H1 (cell line): ENCODE results near the gene PACSIN1. TPM values are rescaled to one million over a fixed set of nuclear protein-coding genes. Genes with fewer than 3 reads are reported as not detected.

ENCODE experiments used
- CTCF ChIA-PET: fragments of 300-600 bp; sonication (Branson Sonifier 250); formaldehyde crosslinking; loops from one replicate; lab custom pipeline; 2021; ENCODE audit not compliant: partially characterized antibody; lab: Charles Lee
- POLR2A ChIA-PET: fragments of 300-600 bp; sonication (Branson Sonifier 250); formaldehyde crosslinking; loops from one replicate; lab custom pipeline; 2021; ENCODE audit warnings: inconsistent platforms; ENCODE audit not compliant: partially characterized antibody; lab: Charles Lee
- DNase-seq, 2 experiments: peaks; one replicate each; pipeline versions ENCODE4 v3.0.0 to v3.0.0-alpha.2; 2010 to 2022; ENCODE audit warnings: low spot score in 2 of 2, low read depth in 1 of 2, mixed read lengths in 1 of 2
- FAIRE-seq: peaks from 2 replicates; lab custom pipeline; 2011; peaks lifted over from hg19 to GRCh38; lab: Jason Lieb, UNC
- H2AFZ ChIP-seq: 2 replicates; pipeline ENCODE4 v1.8.1; 2012; ENCODE audit warnings: low read length, inconsistent platforms
- H2AK5ac ChIP-seq: 2 replicates; pipeline ENCODE4 v1.6.1; 2013; ENCODE audit warnings: low read depth, low read length
- H2BK120ac ChIP-seq: replicated peaks from 2 replicates; pipeline ENCODE3; 2013; ENCODE audit warnings: low read depth, low read length, inconsistent platforms
- H2BK12ac ChIP-seq: 2 replicates; pipeline ENCODE4 v1.6.1; 2013; ENCODE audit warnings: low read depth, low read length
- H2BK15ac ChIP-seq: 2 replicates; pipeline ENCODE4 v1.6.1; 2013; ENCODE audit warnings: low read length
- H2BK20ac ChIP-seq: 2 replicates; pipeline ENCODE4 v1.6.1; 2013; ENCODE audit warnings: low read length
- H2BK5ac ChIP-seq: 2 replicates; pipeline ENCODE4 v1.6.1; 2013; ENCODE audit warnings: low read depth, low read length
- H3K14ac ChIP-seq: 2 replicates; pipeline ENCODE4 v1.6.1; 2013; ENCODE audit warnings: inconsistent platforms; ENCODE audit not compliant: insufficient read length
- H3K18ac ChIP-seq: 2 replicates; pipeline ENCODE4 v1.6.1; 2013; ENCODE audit warnings: low read length; ENCODE audit errors: extremely low read depth
- H3K23ac ChIP-seq: 2 replicates; pipeline ENCODE4 v1.6.1; 2013; ENCODE audit warnings: inconsistent platforms; ENCODE audit not compliant: insufficient read length
- H3K23me2 ChIP-seq: 2 replicates; pipeline ENCODE4 v1.6.1; 2013; ENCODE audit warnings: low read depth, low read length
- H3K27ac ChIP-seq: 2 replicates; pipeline ENCODE4 v1.6.1; 2011; ENCODE audit warnings: low read depth, low read length, inconsistent platforms
- H3K27me3 ChIP-seq, 4 experiments: replicated peaks in 1 of 4; 1 replicate in 1 of 4; 2 replicates in 3 of 4; pipeline versions ENCODE4 v1.6.1 to v1.8.1; 2011 to 2013; ENCODE audit warnings: low read length in 3 of 4, mild to moderate bottlenecking in 3 of 4, inconsistent platforms in 2 of 4, mixed read lengths in 2 of 4, moderate library complexity in 1 of 4; ENCODE audit not compliant: control insufficient read depth in 3 of 4, insufficient read depth in 3 of 4; ENCODE audit errors: extremely low read depth in 1 of 4
- H3K36me3 ChIP-seq, 4 experiments: 2 replicates each; pipeline versions ENCODE4 v1.6.1 to v1.8.1; 2011 to 2013; ENCODE audit warnings: mild to moderate bottlenecking in 4 of 4, low read length in 3 of 4, moderate library complexity in 2 of 4, control low read depth in 1 of 4, inconsistent platforms in 1 of 4; ENCODE audit not compliant: insufficient read depth in 4 of 4, control insufficient read depth in 2 of 4
- H3K4ac ChIP-seq: replicated peaks from 2 replicates; pipeline ENCODE3; 2013; ENCODE audit warnings: low read length, low read depth, mixed read lengths, inconsistent platforms; ENCODE audit not compliant: insufficient read length
- H3K4me1 ChIP-seq, 4 experiments: replicated peaks in 1 of 4; 1 replicate in 1 of 4; 2 replicates in 3 of 4; pipeline versions ENCODE4 v1.6.1 to v1.8.1; 2011 to 2013; ENCODE audit warnings: low read length in 3 of 4, inconsistent platforms in 2 of 4, mixed read lengths in 1 of 4; ENCODE audit not compliant: insufficient read depth in 4 of 4, control insufficient read depth in 3 of 4
- H3K4me2 ChIP-seq, 2 experiments: 2 replicates each; pipeline versions ENCODE4 v1.6.1 to v1.8.1; 2011 to 2013; ENCODE audit warnings: low read depth in 2 of 2, low read length in 2 of 2, control low read depth in 1 of 2, inconsistent platforms in 1 of 2, mild to moderate bottlenecking in 1 of 2; ENCODE audit not compliant: insufficient read depth in 1 of 2
- H3K4me3 ChIP-seq, 4 experiments: fragments of 200-600, 300-600 bp in 1 of 4; sonication (generic), shearing (Covaris generic), sonication (Bioruptor Twin) in 1 of 4; 2 replicates each; pipeline versions ENCODE4 v1.5.1 to v1.8.1; 2011 to 2016; ENCODE audit warnings: low read length in 4 of 4, low read depth in 3 of 4, control low read depth in 2 of 4, inconsistent platforms in 2 of 4, mild to moderate bottlenecking in 2 of 4, mixed read lengths in 1 of 4, moderate library complexity in 1 of 4; ENCODE audit not compliant: insufficient read depth in 2 of 4; ENCODE audit errors: extremely low read depth in 1 of 4
- H3K56ac ChIP-seq: replicated peaks from 2 replicates; pipeline ENCODE3; 2013; ENCODE audit warnings: low read depth, mild to moderate bottlenecking, mixed read lengths, low read length, inconsistent platforms; ENCODE audit not compliant: insufficient read length
- H3K79me1 ChIP-seq: 2 replicates; pipeline ENCODE4 v1.6.1; 2013; ENCODE audit warnings: low read depth, low read length, control low read depth
- H3K79me2 ChIP-seq, 2 experiments: 2 replicates each; pipeline versions ENCODE4 v1.6.1 to v1.8.1; 2012 to 2013; ENCODE audit warnings: low read length in 2 of 2, mild to moderate bottlenecking in 2 of 2, inconsistent platforms in 1 of 2; ENCODE audit not compliant: insufficient read depth in 2 of 2, control insufficient read depth in 1 of 2
- H3K9ac ChIP-seq, 4 experiments: replicated peaks in 1 of 4; 1 replicate in 1 of 4; 2 replicates in 3 of 4; pipeline versions ENCODE4 v1.6.1 to v1.8.1; 2011 to 2013; ENCODE audit warnings: low read depth in 3 of 4, low read length in 3 of 4, control low read depth in 2 of 4, mild to moderate bottlenecking in 2 of 4, moderate library complexity in 2 of 4, inconsistent platforms in 1 of 4; ENCODE audit errors: extremely low read depth in 1 of 4
- H3K9me3 ChIP-seq, 2 experiments: 2 replicates each; pipeline versions ENCODE4 v1.6.1 to v1.8.1; 2012 to 2013; ENCODE audit warnings: mild to moderate bottlenecking in 2 of 2, moderate library complexity in 2 of 2, control low read depth in 1 of 2, inconsistent platforms in 1 of 2, low read depth in 1 of 2, low read length in 1 of 2, mixed read lengths in 1 of 2; ENCODE audit not compliant: insufficient read depth in 2 of 2
- H4K20me1 ChIP-seq, 2 experiments: replicated peaks in 1 of 2; 2 replicates each; pipeline versions ENCODE3 to v1.8.1; 2011 to 2013; ENCODE audit warnings: inconsistent platforms in 2 of 2, low read length in 2 of 2, mild to moderate bottlenecking in 1 of 2; ENCODE audit not compliant: insufficient read depth in 2 of 2, control insufficient read depth in 1 of 2
- H4K5ac ChIP-seq: 2 replicates; pipeline ENCODE4 v1.6.1; 2013; ENCODE audit warnings: low read length, low read depth, mixed read lengths, inconsistent platforms; ENCODE audit not compliant: insufficient read length
- H4K8ac ChIP-seq: 2 replicates; pipeline ENCODE4 v1.8.0; 2013; ENCODE audit warnings: mild to moderate bottlenecking, moderate library complexity, low read length, inconsistent platforms; ENCODE audit not compliant: insufficient read depth; ENCODE audit errors: extremely low read depth
- H4K91ac ChIP-seq: replicated peaks from 2 replicates; pipeline ENCODE3; 2013; ENCODE audit warnings: low read length, mixed read lengths, inconsistent platforms; ENCODE audit not compliant: insufficient read length
- ATF2 ChIP-seq: IDR thresholded peaks from 2 replicates; pipeline ENCODE4 v1.6.1; 2012; ENCODE audit warnings: low read length, inconsistent platforms
- BACH1 ChIP-seq: IDR thresholded peaks from 2 replicates; pipeline ENCODE4 v1.6.1; 2012; ENCODE audit warnings: low read length, improper control_type of control experiment
- CBX8 ChIP-seq: fragments of 300-800, 300-1000 bp; sonication (generic); IDR thresholded peaks from 2 replicates; pipeline ENCODE4 v1.7.1; 2016; ENCODE audit warnings: low read depth, low read length, borderline replicate concordance
- HDAC6 ChIP-seq: IDR thresholded peaks from one replicate; pipeline ENCODE4 v1.7.1; 2012; ENCODE audit warnings: low read depth, mild to moderate bottlenecking, inconsistent platforms, low read length, moderate library complexity
- JUN ChIP-seq: IDR thresholded peaks from 2 replicates; pipeline ENCODE4 v1.6.1; 2011; ENCODE audit warnings: low read depth, mild to moderate bottlenecking, improper control_type of control experiment, low read length
- KDM4A ChIP-seq: IDR thresholded peaks from one replicate; pipeline ENCODE4 v1.7.1; 2012; ENCODE audit warnings: low read depth, mild to moderate bottlenecking, moderate library complexity, low read length, inconsistent platforms; ENCODE audit not compliant: severe bottlenecking
- POLR2A ChIP-seq, 2 experiments: IDR thresholded peaks; 1 replicate in 1 of 2; 2 replicates in 1 of 2; pipeline ENCODE4 v1.6.1; 2011; ENCODE audit warnings: low read depth in 2 of 2, low read length in 2 of 2, mild to moderate bottlenecking in 2 of 2; ENCODE audit errors: control extremely low read depth in 1 of 2
- RNF2 ChIP-seq: fragments of 200-900, 300-1000 bp; sonication (generic); IDR thresholded peaks from 2 replicates; pipeline ENCODE4 v1.7.1; 2016; ENCODE audit warnings: borderline replicate concordance, low read depth, mild to moderate bottlenecking, antibody characterized with exemption, low read length; ENCODE audit not compliant: poor library complexity, severe bottlenecking; ENCODE audit errors: missing control alignments
- TAF1 ChIP-seq: IDR thresholded peaks from 2 replicates; pipeline ENCODE4 v1.6.1; 2011; ENCODE audit warnings: mild to moderate bottlenecking, low read depth, low read length
- TEAD4 ChIP-seq: IDR thresholded peaks from 2 replicates; pipeline ENCODE4 v1.6.1; 2012; ENCODE audit warnings: low read depth, low read length, inconsistent platforms, mixed read lengths
- YY1 ChIP-seq: IDR thresholded peaks from 2 replicates; pipeline ENCODE4 v1.6.1; 2011; ENCODE audit warnings: low read depth, mild to moderate bottlenecking, low read length
- WGBS, 2 experiments: shearing (Covaris generic) in 1 of 2; methylation state at CpG; one replicate each; pipeline versions ENCODE4 v1.1.6 to v1.1.7; 2013 to 2015; ENCODE audit warnings: low lambda C conversion rate in 2 of 2, mixed read lengths in 2 of 2, inconsistent platforms in 1 of 2, low coverage in 1 of 2, missing lambda C conversion rate in 1 of 2; ENCODE audit not compliant: insufficient replicate concordance in 2 of 2, insufficient coverage in 1 of 2, insufficient read length in 1 of 2; ENCODE audit errors: extremely low coverage in 1 of 2, missing lambda C conversion rate in 1 of 2; 5-methylcytosine and 5-hydroxymethylcytosine counted together
- polyA plus RNA-seq, 7 experiments: library from polyadenylated mRNA; depleted of rRNA in 3 of 7; stranded (reverse) in 5 of 7; unstranded in 2 of 7; fragments of >200 nt in 5 of 7; fragments of 200-250 nt in 2 of 7; gene quantifications; 1 replicate in 5 of 7; 2 replicates in 1 of 7; 4 replicates in 1 of 7; pipeline versions ENCODE4 v1.2.1 to v1.2.3, GENCODE V29; 2011 to 2013; ENCODE audit warnings: missing spikeins in 2 of 7, mixed read lengths in 2 of 7
- total RNA-seq: library from RNA; stranded (reverse); fragmentation: NEBNext Ultra II Directional; extraction: Animal tissue kit (Norgen Biotek cat#: 25700); gene quantifications from 2 replicates; pipeline ENCODE4 v1.2.1, GENCODE V29; 2021

The PACSIN1 gene
- total and polyA plus RNA-seq, 2 of the 8 experiments (the other 6 are each of a cell fraction or from before 2014, with no cell fraction given) = 5.9 to 11.1 TPM

DNA sequence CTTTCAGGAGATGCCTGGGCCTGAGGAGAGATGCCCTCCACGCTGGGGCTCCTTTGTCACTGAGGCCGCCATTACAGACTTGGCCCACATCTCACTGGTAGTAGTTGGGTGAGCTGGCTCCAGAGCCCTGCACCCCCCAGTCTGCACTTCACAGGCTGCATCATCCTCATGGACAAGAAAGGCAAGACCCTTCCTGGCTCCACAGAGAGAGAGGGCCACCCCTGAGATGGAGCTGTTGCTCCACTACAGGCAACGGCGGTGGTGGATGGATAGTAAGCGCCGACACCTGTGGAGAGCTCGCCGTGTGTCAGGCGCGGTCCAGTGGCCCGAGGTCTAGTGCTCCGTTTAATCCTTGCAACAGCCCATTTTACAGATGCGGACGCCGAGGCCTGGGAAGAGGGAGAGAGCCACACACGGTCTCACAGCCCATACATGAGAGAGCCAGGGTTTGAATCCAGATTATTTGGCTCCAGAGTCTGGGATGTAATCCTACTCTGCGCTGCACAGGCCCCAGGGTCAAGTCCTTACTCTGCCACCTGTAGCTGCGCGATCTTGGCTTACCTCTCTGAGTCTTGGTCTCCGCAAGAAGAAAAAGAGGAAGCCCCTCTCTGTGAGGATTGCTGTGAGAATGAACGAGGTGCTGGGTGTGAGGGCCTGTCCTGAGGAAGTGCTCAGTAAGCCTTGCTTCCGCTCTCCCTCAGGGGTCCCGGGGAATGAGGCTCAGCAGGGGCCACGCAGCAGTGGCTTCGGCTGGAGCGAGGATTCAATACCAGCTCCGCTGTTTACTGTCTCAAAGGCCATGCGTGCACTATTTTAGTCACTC lies 55.8 kb downstream of the PACSIN1 start:
- Histone ChIP-seq H3K4me2 (no peak overlapping the region), H2AK5ac (no peak overlapping the region), H3K14ac (no peak overlapping the region), H3K18ac (no peak overlapping the region), H3K9me3 (no peaks in the 10 kb centered on the region), H3K79me2 (no peaks in the 10 kb centered on the region), H3K23me2 (no peaks in the 10 kb centered on the region; the same call in 1 of the 2 replicates), H2BK12ac (no peak overlapping the region), H4K5ac (no peak overlapping the region), H4K20me1 (no peaks in the 10 kb centered on the region), H2BK15ac (no peak overlapping the region), H3K79me1 (no peaks in the 10 kb centered on the region), H2BK5ac (no peak overlapping the region), H2BK20ac (no peak overlapping the region), H3K36me3 (no peaks in the 10 kb centered on the region), H3K4me1 (peaks cover 0 to 6% (median 3%) of the 10 kb centered on the region in 4 experiments; a peak in 5 of 7 replicates), H4K8ac (no peak overlapping the region), H3K56ac (no peak overlapping the region), H3K27ac (no peak overlapping the region), H2AFZ (no peak overlapping the region), H2BK120ac (no peak overlapping the region), H3K23ac (no peak overlapping the region), H3K4me3 (no peak overlapping the region), H3K9ac (no peak overlapping the region), H3K27me3 (no peaks in the 10 kb centered on the region), H3K4ac (no peak overlapping the region), H4K91ac (no peak overlapping the region)
- no peak for FAIRE-seq
- WGBS, 2 experiments = 94% methylated on average over 26 of the region's 28 CpGs; no CpG with 5 or more reads in 1 of the 2 experiments
- CTCF ChIA-PET = interaction anchor here (0.6 to 1.4 kb wide), 4 partner anchors 13 to 938 kb away, joined by 3 to 4 read pairs (median 3); no protein-coding TSS in a partner anchor
- no peak for DNase-seq
- POLR2A ChIA-PET = interaction anchor here (0.8 to 2.2 kb wide), 2 partner anchors 10 to 13 kb away, joined by 4 to 9 read pairs; no protein-coding TSS in a partner anchor
- TF ChIP-seq HDAC6 (no peak), KDM4A (no peak), ATF2 (no peak), YY1 (no peak), TEAD4 (no peak), CBX8 (no peak), RNF2 (no peak), POLR2A (IDR thresholded peaks at IDR 0.05; ENCODE audit: control extremely low read depth in 1 of 2, low read depth in 2 of 2, low read length in 2 of 2) (no peak), BACH1 (no peak), JUN (no peak), TAF1 (no peak)
